Epithelial cell of esophagus (primary cell): Measurements from ENCODE around the gene PLEKHA6.
A peak's percentile ranks its signal among the peaks of the same experiment; 100 is the strongest.

ENCODE experiments used
- DNase-seq: peaks from one replicate; pipeline ENCODE4 v3.0.0; 2010; ENCODE audit warnings: low read depth
- H3K4me3 ChIP-seq: 2 replicates; pipeline ENCODE4 v1.5.1; 2011; ENCODE audit warnings: mild to moderate bottlenecking, low read length, control low read depth
- TF ChIP-seq, protein P1 (sequence below): IDR thresholded peaks from 2 replicates; pipeline ENCODE4 v1.5.1; 2011; ENCODE audit warnings: low read depth, mild to moderate bottlenecking, low read length, control low read depth, inconsistent platforms; ENCODE audit not compliant: insufficient read depth; ENCODE audit errors: missing control alignments

PLEKHA6 gene

DNA sequence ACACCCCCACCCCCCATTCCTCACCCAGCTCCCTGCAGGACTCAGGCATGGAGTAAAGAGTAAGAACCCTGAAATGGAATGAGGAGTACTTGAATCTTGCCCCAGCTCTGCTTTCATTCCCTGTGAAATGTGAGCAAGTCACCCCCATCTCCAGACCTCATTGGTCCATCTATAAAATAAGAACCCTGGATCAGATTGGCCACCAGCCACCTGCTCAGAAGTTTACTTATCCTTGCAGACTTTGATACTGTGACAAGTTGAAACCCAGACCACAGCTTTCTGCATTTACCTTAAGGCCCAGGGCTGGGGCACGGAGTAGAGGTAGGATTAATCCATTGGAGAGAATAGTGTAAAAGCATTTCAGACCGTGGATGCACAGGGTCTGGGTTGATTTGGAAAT, 165.6 kb downstream of the PLEKHA6 start:
- TF ChIP-seq, protein P1, sequence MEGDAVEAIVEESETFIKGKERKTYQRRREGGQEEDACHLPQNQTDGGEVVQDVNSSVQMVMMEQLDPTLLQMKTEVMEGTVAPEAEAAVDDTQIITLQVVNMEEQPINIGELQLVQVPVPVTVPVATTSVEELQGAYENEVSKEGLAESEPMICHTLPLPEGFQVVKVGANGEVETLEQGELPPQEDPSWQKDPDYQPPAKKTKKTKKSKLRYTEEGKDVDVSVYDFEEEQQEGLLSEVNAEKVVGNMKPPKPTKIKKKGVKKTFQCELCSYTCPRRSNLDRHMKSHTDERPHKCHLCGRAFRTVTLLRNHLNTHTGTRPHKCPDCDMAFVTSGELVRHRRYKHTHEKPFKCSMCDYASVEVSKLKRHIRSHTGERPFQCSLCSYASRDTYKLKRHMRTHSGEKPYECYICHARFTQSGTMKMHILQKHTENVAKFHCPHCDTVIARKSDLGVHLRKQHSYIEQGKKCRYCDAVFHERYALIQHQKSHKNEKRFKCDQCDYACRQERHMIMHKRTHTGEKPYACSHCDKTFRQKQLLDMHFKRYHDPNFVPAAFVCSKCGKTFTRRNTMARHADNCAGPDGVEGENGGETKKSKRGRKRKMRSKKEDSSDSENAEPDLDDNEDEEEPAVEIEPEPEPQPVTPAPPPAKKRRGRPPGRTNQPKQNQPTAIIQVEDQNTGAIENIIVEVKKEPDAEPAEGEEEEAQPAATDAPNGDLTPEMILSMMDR: no peak
- H3K4me3 ChIP-seq: no peak overlapping the region
- no peak for DNase-seq

DNA sequence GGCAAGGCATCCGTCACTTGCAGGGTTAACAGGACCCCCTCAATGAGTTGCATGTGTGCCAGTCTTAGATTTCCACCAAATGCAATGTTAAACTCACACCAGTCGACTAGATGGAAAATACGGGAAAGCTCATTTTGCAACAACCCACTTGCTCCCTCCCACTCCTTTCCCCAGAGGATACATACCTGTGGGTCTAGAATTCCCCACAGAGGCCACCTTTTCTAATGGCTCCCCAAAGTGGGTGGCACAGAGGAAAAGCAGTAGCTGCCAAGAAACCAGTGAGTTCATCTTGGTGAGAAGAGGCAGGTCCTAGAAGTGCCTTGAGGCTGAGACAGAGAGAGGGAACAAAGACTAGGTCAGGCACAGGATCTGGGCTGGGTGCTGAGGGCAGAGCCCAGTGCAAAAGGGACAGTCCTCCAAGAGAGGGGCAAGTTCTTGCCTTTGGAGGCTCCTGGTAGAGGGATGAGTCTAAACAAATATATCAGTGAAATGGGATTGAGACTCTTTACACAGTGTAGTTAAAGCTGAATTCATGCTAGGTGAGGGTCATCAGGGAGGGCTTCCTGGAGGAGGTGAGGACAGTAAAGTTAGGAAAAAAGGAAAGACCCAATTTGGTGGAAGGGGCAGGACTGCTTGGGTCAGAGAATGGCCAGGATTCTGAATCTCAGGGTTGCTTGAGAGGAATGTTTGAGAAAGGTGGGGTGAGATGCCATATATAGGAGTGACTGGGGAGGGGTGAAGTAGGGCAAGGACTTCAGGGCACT, 167.0 kb downstream of the PLEKHA6 start:
- H3K4me3 ChIP-seq: no peak overlapping the region
- DNase-seq: peak; percentile 30
- TF ChIP-seq, protein P1: no peak

DNA sequence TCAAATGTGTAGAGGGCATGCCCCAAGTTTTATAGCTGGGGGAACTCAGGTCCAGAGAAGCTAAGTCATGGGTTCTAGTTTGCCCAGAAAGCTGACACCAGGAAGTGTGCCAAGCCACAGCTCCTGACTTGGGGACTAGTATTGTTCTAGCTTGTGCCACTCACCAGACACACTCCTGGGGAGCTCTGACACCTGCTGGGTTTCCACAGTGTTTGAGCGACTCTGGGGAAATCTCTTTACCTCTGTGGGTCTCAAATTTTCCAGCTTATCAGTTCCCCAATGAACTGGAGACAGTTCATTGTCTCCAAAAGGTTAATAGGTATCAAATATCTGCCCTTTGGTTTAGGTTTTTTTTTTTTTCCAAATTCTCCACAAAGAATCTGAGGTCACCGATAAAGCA, 167.7 kb downstream of the PLEKHA6 start:
- TF ChIP-seq, protein P1: no peak
- H3K4me3 ChIP-seq: no peak overlapping the region
- DNase-seq: no peak

DNA sequence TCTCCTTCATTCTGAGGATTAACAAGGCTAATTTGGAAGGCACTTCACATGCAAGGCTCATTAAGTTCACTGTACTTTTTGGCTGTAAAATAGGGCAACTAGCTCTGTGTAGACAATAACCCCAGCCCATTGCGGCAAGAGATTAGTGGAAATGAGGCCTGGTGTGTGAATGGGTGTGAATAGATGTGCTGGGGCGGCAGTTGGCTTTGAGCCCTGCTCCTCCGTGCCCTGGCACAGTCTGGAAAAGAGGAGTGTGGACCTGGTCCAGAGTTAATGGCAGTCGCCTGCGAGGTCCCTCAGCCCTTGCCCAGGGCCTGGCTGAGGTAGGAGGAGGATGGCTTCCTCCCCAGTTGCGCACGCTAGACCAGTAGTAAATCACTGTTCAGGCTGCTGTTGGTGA, 168.3 kb downstream of the PLEKHA6 start:
- no peak for DNase-seq
- TF ChIP-seq, protein P1: no peak

DNA sequence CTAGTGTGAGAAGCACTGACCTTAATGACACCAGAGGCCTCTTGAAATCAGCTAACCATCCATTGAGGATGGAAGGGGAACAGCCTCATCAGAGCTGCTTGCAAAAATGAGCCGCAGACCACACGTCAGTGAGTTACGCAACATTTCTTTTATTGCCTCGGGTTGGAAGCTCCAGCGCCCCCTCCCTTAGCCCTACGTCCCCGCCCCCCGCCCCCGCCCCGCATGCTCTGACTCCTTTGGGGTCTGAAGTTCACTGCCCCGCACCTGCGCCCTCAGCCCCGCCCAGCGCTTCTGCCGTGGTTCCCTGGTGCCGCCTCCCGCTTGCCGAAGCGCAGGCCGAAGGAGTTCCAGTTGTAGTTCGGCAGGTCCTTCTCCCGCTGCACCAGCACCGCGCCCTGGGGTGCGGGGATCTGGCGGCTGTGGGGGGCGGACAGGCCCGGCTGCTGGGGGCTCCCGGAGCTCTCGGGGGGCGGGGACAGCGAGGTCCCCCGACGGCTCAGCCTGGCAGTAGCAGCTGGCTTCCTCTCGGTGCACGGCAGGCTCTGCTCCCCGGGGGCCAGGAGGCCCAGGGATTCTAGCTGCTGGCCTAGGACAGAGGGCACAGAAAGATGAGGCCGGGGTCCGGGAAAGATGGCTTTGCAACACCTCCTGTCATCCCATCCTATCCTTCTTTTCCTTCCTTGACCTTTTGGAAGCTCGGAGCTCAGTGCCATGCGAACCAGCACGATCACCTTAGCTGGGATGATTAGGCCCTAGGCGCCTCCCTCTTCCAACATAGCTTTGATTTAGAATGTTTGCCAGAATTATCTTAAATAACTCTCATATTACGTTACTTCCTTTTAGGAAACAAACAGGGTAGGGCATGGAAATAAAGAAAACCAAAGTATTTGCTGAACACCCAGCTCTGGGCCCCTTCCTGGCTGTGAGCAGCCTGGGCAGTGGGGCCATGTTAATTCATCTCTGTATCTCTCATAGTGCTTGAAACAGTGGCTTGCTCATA, 169.2 kb downstream of the PLEKHA6 start:
- H3K4me3 ChIP-seq: no peak overlapping the region
- TF ChIP-seq, protein P1: no peak
- peak; percentile 62 for DNase-seq

More for the DNA sequence above, 168.3 kb downstream of the PLEKHA6 start:
- H3K4me3 ChIP-seq: no peak overlapping the region

DNA sequence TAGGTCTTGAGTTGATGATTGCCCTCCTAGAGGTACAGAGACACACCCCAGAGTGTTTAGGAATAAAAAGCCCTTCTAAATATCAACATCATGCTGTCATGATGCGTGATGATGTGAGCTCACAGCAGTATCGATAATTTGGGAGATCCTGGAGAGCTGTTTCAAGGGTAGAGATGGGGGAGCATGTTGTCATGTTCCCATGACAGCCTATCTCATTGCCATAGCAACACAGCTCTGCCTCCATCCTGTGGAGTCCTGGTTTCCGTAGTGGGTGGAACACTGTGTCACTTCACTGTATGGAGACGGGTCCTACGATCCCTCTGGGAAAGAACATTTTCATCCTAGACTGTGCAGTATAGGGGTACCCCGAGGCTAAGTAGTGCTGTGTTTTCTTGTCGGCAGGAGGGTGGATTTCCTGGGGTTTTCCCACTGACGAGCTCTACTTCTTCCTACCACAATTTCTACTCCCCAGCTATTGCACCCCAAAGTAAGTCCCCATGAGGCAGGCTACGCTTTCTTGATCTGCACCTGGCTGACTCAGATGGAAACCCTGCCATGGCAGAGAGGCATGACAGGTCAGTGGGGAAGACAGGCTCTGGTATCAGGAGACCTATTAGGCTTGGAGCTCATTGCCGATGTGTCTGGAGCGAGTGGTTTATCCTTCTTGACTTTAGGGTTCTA, 170.6 kb downstream of the PLEKHA6 start:
- no peak for DNase-seq
- no peak overlapping the region for H3K4me3 ChIP-seq
- TF ChIP-seq, protein P1: no peak
